Measurements from ENCODE around the gene GET4. TPM values are rescaled to one million over a fixed set of nuclear protein-coding genes. Genes with fewer than 3 reads are reported as not detected.
A peak's percentile ranks its signal among the peaks of the same experiment; 100 is the strongest.

Gene GET4
- total and polyA plus RNA-seq, 2 of the 8 experiments (the other 6 are each of a cell fraction or from before 2014, with no cell fraction given), result 56.7 to 74.1 TPM

- CTCF ChIA-PET (ENCODE audit: partially characterized antibody), result no interaction called here
- no peak for TF ChIP-seq KDM5A (IDR thresholded peaks at IDR 0.05; ENCODE audit: low read length)
- TF ChIP-seq TAF7 (optimal IDR thresholded peaks at IDR 0.05; ENCODE audit: borderline replicate concordance, low read depth, low read length), result no peak
- no peak for TF ChIP-seq EP300 (IDR thresholded peaks at IDR 0.05; ENCODE audit: borderline replicate concordance in 1 of 2, low read depth in 2 of 2, low read length in 2 of 2)
- TF ChIP-seq BRCA1 (IDR thresholded peaks at IDR 0.05; ENCODE audit: low read depth, low read length), result no peak
- no peak for TF ChIP-seq TEAD4 (IDR thresholded peaks at IDR 0.05; ENCODE audit: low read depth, low read length)
- no peak for TF ChIP-seq CHD1 (IDR thresholded peaks at IDR 0.05; ENCODE audit: low read depth, low read length)
- TF ChIP-seq RAD21 (IDR thresholded peaks at IDR 0.05 in 1 of 2, conservative IDR thresholded peaks at IDR 0.05 in 1 of 2; ENCODE audit: low read depth in 2 of 2, low read length in 2 of 2), result no peak
- TF ChIP-seq POU5F1 (IDR thresholded peaks at IDR 0.05; ENCODE audit: low read depth, low read length), result no peak
- TF ChIP-seq, protein P1, sequence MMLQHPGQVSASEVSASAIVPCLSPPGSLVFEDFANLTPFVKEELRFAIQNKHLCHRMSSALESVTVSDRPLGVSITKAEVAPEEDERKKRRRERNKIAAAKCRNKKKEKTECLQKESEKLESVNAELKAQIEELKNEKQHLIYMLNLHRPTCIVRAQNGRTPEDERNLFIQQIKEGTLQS (IDR thresholded peaks at IDR 0.05; ENCODE audit: insufficient read depth, low read depth, low read length), result no peak
- TF ChIP-seq SRF (IDR thresholded peaks at IDR 0.05; ENCODE audit: low read depth, low read length), result no peak
- TF ChIP-seq EZH2 (IDR thresholded peaks at IDR 0.05; ENCODE audit: low read depth, low read length, severe bottlenecking), result no peak
These were observed 39.2 kb downstream of the GET4 start for GRCh38 chr7:915291-916218.

More at GRCh38 chr7:915291-916218, 39.2 kb downstream of the GET4 start:
- Histone ChIP-seq H4K20me1 (replicated peaks in 1 of 2; ENCODE audit: control insufficient read depth in 1 of 2, insufficient read depth in 2 of 2, low read length in 2 of 2) (peaks cover 0 to under 1% of the 10 kb centered on the region in 2 experiments), H3K14ac (ENCODE audit: insufficient read length) (no peak overlapping the region), H2BK20ac (ENCODE audit: low read length) (no peak overlapping the region), H3K9me3 (ENCODE audit: insufficient read depth in 2 of 2, low read depth in 1 of 2, low read length in 1 of 2) (no peaks in the 10 kb centered on the region), H3K23ac (ENCODE audit: insufficient read length) (no peak overlapping the region), H3K9ac (replicated peaks in 1 of 4; ENCODE audit: extremely low read depth in 1 of 4, low read depth in 3 of 4, low read length in 3 of 4) (0 out of 7 replicates have a peak overlapping the region, but pooled peaks of 1 of the 4 experiments have one; percentile 5), H3K4ac (replicated peaks; ENCODE audit: insufficient read length, low read depth, low read length) (no peak overlapping the region), H3K4me2 (ENCODE audit: insufficient read depth in 1 of 2, low read depth in 2 of 2, low read length in 2 of 2) (no peak overlapping the region), H3K27me3 (replicated peaks in 1 of 4; ENCODE audit: control insufficient read depth in 3 of 4, extremely low read depth in 1 of 4, insufficient read depth in 3 of 4, low read length in 3 of 4) (no peaks in the 10 kb centered on the region), H3K4me1 (replicated peaks in 1 of 4; ENCODE audit: control insufficient read depth in 3 of 4, insufficient read depth in 4 of 4, low read length in 3 of 4) (peaks cover 0 to under 1% (median 0%) of the 10 kb centered on the region in 4 experiments; a peak in 1 of 7 replicates), H4K5ac (ENCODE audit: insufficient read length, low read depth, low read length) (no peak overlapping the region), H3K18ac (ENCODE audit: extremely low read depth, low read length) (no peak overlapping the region), H2BK120ac (replicated peaks; ENCODE audit: low read depth, low read length) (no peak overlapping the region), H3K79me2 (ENCODE audit: control insufficient read depth in 1 of 2, insufficient read depth in 2 of 2, low read length in 2 of 2) (no peaks in the 10 kb centered on the region), H4K91ac (replicated peaks; ENCODE audit: insufficient read length, low read length) (no peak overlapping the region), H2AFZ (ENCODE audit: low read length) (no peak overlapping the region), H3K36me3 (ENCODE audit: control insufficient read depth in 2 of 4, insufficient read depth in 4 of 4, low read length in 3 of 4) (no peaks in the 10 kb centered on the region), H4K8ac (ENCODE audit: extremely low read depth, insufficient read depth, low read length) (no peak overlapping the region; the same call in 1 of the 2 replicates), H2BK12ac (ENCODE audit: low read depth, low read length) (no peak overlapping the region), H2BK15ac (ENCODE audit: low read length) (no peak overlapping the region), H3K4me3 (ENCODE audit: extremely low read depth in 1 of 4, insufficient read depth in 2 of 4, low read depth in 3 of 4, low read length in 4 of 4) (no peak overlapping the region), H2BK5ac (ENCODE audit: low read depth, low read length) (peak overlapping the region; percentile 16; the same call in 1 of the 2 replicates), H3K56ac (replicated peaks; ENCODE audit: insufficient read length, low read depth, low read length) (no peak overlapping the region), H2AK5ac (ENCODE audit: low read depth, low read length) (0 out of 2 replicates have a peak overlapping the region, but pooled peaks have one; percentile 24), H3K23me2 (ENCODE audit: low read depth, low read length) (no peaks in the 10 kb centered on the region), H3K27ac (ENCODE audit: low read depth, low read length) (no peak overlapping the region), H3K79me1 (ENCODE audit: low read depth, low read length) (no peaks in the 10 kb centered on the region)
- FAIRE-seq (no peak), DNase-seq (ENCODE audit: low read depth in 1 of 2, low spot score in 2 of 2) (no peak)
- 93% methylated on average over 43 of the region's 43 CpGs; no CpG with 5 or more reads in 1 of the 2 experiments for WGBS, 2 experiments (ENCODE audit: extremely low coverage in 1 of 2, insufficient coverage in 1 of 2, insufficient read length in 1 of 2, insufficient replicate concordance in 2 of 2, low coverage in 1 of 2, low lambda C conversion rate in 2 of 2, missing lambda C conversion rate in 1 of 2)
- POLR2A ChIA-PET (ENCODE audit: partially characterized antibody), result no interaction called here

All from H1 (cell line).